ENCODE measurements around the gene ETNPPL.

Gene ETNPPL

GRCh38 chr4:108751321-108751720 is 11.5 kb downstream of the ETNPPL start:
- POLR2A ChIA-PET, result no interaction called here
- DNase-seq (ENCODE audit: low read depth, low spot score), result no peak
- TF ChIP-seq CTCF (IDR thresholded peaks at IDR 0.05; ENCODE audit: insufficient read depth, low read length, missing control alignments), result no peak
- CTCF ChIA-PET, result no interaction called here
- H3K4me3 ChIP-seq (ENCODE audit: low read depth, low read length), result no peak overlapping the region

GRCh38 chr4:108749119-108749518 is 13.7 kb downstream of the ETNPPL start:
- TF ChIP-seq CTCF (IDR thresholded peaks at IDR 0.05; ENCODE audit: insufficient read depth, low read length, missing control alignments), result no peak
- DNase-seq (ENCODE audit: low read depth, low spot score), result no peak
- ChIA-PET POLR2A (no interaction called here), CTCF (interaction anchor here (1.0 to 1.8 kb wide), 2 partner anchors 11 to 657 kb away, joined by 3 to 6 read pairs; no protein-coding TSS in a partner anchor)
- no peak overlapping the region for H3K4me3 ChIP-seq (ENCODE audit: low read depth, low read length)

GRCh38 chr4:108746511-108746910 is 16.3 kb downstream of the ETNPPL start:
- H3K4me3 ChIP-seq (ENCODE audit: low read depth, low read length), result no peak overlapping the region
- DNase-seq (ENCODE audit: low read depth, low spot score), result no peak
- ChIA-PET POLR2A (no interaction called here), CTCF (no interaction called here)
- no peak for TF ChIP-seq CTCF (IDR thresholded peaks at IDR 0.05; ENCODE audit: insufficient read depth, low read length, missing control alignments)

- DNase-seq (ENCODE audit: low read depth, low spot score), result no peak
- no peak overlapping the region for H3K4me3 ChIP-seq (ENCODE audit: low read depth, low read length)
- ChIA-PET POLR2A (no interaction called here), CTCF (no interaction called here)
- no peak for TF ChIP-seq CTCF (IDR thresholded peaks at IDR 0.05; ENCODE audit: insufficient read depth, low read length, missing control alignments)
These were observed 18.5 kb downstream of the ETNPPL start for GRCh38 chr4:108744307-108744706.

- H3K4me3 ChIP-seq (ENCODE audit: low read depth, low read length), result no peak overlapping the region
- DNase-seq (ENCODE audit: low read depth, low spot score), result no peak
- ChIA-PET POLR2A (no interaction called here), CTCF (no interaction called here)
- TF ChIP-seq CTCF (IDR thresholded peaks at IDR 0.05; ENCODE audit: insufficient read depth, low read length, missing control alignments), result peak; percentile 9
These were observed 20.1 kb downstream of the ETNPPL start for GRCh38 chr4:108742451-108743420.

GRCh38 chr4:108738003-108738706 is 24.7 kb downstream of the ETNPPL start:
- ChIA-PET POLR2A (no interaction called here), CTCF (interaction anchor here (1.0 kb wide), 1 partner anchor 12 kb away, joined by 3 read pairs; no protein-coding TSS in a partner anchor)
- TF ChIP-seq CTCF (IDR thresholded peaks at IDR 0.05; ENCODE audit: insufficient read depth, low read length, missing control alignments), result no peak

More at GRCh38 chr4:108738003-108738706, 24.7 kb downstream of the ETNPPL start:
- no peak for DNase-seq (ENCODE audit: low read depth, low spot score)
- H3K4me3 ChIP-seq (ENCODE audit: low read depth, low read length), result no peak overlapping the region
